ENCODE measurements around the gene HES5. TPM values are rescaled to one million over a fixed set of nuclear protein-coding genes. Genes with fewer than 3 reads are reported as not detected.

HES5 gene
- total and polyA plus RNA-seq, 2 experiments from 2014 or later = 0.16 to 0.21 TPM

- H3K4me1 ChIP-seq (ENCODE audit: insufficient read depth) = no peaks in the 10 kb centered on the region
- no peaks in the 10 kb centered on the region; the same call in 2 of the 3 replicates for H3K4me1 Mint-ChIP-seq
- peaks cover 13% of the 10 kb centered on the region for H3K9me3 Mint-ChIP-seq
- no peak overlapping the region for H3K27ac ChIP-seq (ENCODE audit: low read depth)
- peaks cover 2% of the 10 kb centered on the region for H3K27me3 Mint-ChIP-seq (ENCODE audit: insufficient read depth, low read depth, poor library complexity)
- H2AFZ ChIP-seq = no peak overlapping the region
- ATAC-seq (no peak), DNase-seq (ENCODE audit: low spot score) (no peak)
- no peak overlapping the region for H3K4me3 ChIP-seq
- no peaks in the 10 kb centered on the region for H3K36me3 ChIP-seq (ENCODE audit: insufficient read depth)
- H4K20me1 ChIP-seq (replicated peaks; ENCODE audit: insufficient read depth) = no peaks in the 10 kb centered on the region
- H3K27ac Mint-ChIP-seq = no peak overlapping the region
- no peaks in the 10 kb centered on the region for H3K36me3 Mint-ChIP-seq (ENCODE audit: low read depth)
- no peaks in the 10 kb centered on the region for H3K79me2 ChIP-seq (replicated peaks; ENCODE audit: insufficient read depth)
- no peaks in the 10 kb centered on the region for H3K27me3 ChIP-seq (ENCODE audit: insufficient read depth)
- no peaks in the 10 kb centered on the region for H3F3A ChIP-seq (replicated peaks; ENCODE audit: low read depth)
- H3K9me2 ChIP-seq (ENCODE audit: insufficient read depth) = 0 out of 2 replicates have a peak, but pooled peaks cover 5% of the 10 kb centered on the region
- H3K4me2 ChIP-seq = no peak overlapping the region
- H3K4me3 Mint-ChIP-seq = no peak overlapping the region
- TF ChIP-seq ZNF114 (CRISPR knock-in tag; IDR thresholded peaks at IDR 0.05) (no peak), ETS1 (IDR thresholded peaks at IDR 0.05) (no peak), EZH2phosphoT487 (IDR thresholded peaks at IDR 0.05; ENCODE audit: unreplicated experiment) (no peak), POLR2AphosphoS5 (IDR thresholded peaks at IDR 0.05; ENCODE audit: low read depth) (no peak), JUNB (IDR thresholded peaks at IDR 0.05; ENCODE audit: unreplicated experiment) (no peak), ZNF462 (CRISPR knock-in tag; IDR thresholded peaks at IDR 0.05) (no peak), ZNF331 (CRISPR knock-in tag; IDR thresholded peaks at IDR 0.05; ENCODE audit: low read depth) (no peak), NANOG (IDR thresholded peaks at IDR 0.05; ENCODE audit: borderline replicate concordance) (no peak), CTCF (conservative IDR thresholded peaks at IDR 0.05; ENCODE audit: low read depth in 2 of 2) (no peak), CREB1 (CRISPR knock-in tag; IDR thresholded peaks at IDR 0.05; ENCODE audit: low read depth) (no peak), EZH2 (IDR thresholded peaks at IDR 0.05; ENCODE audit: low read depth, unreplicated experiment) (no peak), REST (IDR thresholded peaks at IDR 0.05; ENCODE audit: unreplicated experiment) (no peak), STAT1 (IDR thresholded peaks at IDR 0.05; ENCODE audit: unreplicated experiment) (no peak)
These were observed 43.3 kb upstream of the HES5 start for GRCh38 chr1:2573250-2573920.
